A673 (cell line): Measurements from ENCODE around the gene ROR1.

ENCODE experiments used
- EZH2 ChIP-seq: fragments of 200-600 bp; sonication (generic); IDR thresholded peaks from 2 replicates; pipeline ENCODE4 v1.6.1; 2017; ENCODE audit warnings: borderline replicate concordance, low read depth, mild to moderate bottlenecking, mixed read lengths, antibody characterized with exemption, low read length; ENCODE audit not compliant: poor library complexity, severe bottlenecking
- TF ChIP-seq, protein P1 (sequence below): fragments of 300-800, 200-600 bp; sonication (generic); conservative IDR thresholded peaks from 2 replicates; pipeline ENCODE4 v1.5.1; 2017; ENCODE audit warnings: low read depth, mild to moderate bottlenecking, antibody characterized with exemption, low read length, moderate library complexity, mixed read lengths

DNA sequence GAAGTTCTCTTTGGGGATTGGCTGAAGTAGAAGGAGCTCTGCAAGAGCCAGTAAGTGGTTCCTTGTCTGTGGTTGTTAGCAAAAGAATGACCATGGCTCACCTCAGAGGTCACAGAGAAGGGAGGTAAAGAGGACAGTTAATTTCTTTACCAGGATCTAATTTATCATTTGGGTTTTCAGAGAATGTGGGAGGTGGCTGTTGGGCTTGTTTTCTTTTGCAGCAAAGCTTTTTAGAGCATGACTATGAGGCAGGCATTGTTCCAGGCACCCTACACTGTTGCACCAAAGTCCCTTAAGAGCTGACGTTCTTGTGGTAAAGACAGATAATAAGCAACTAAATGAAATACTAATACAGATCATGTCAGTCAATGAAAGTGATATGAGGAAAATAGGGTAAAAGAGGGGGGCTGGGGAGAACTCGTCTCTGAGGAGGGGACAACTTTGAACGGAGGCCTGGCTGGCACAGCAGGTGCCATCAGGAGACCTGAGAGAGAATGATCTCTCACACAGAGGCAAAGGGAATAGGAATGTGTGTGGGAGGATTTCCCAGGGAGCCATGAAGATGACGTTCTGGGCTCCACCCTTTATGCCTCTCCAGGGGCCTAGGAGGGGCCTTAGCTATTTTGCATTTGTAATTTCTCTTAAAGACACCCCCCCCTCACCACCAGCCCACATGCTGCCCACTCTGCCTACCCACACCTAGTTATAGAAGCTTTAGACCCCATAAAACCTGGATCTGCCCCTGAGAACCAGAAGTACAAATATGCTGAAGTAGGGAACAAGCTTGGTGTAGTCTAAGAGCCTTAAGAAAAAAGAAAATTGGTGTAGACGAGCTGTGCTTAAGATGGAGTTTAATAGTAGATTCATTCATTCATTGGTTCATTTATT lies 177.5 kb downstream of the ROR1 start:
- TF ChIP-seq, protein P1, sequence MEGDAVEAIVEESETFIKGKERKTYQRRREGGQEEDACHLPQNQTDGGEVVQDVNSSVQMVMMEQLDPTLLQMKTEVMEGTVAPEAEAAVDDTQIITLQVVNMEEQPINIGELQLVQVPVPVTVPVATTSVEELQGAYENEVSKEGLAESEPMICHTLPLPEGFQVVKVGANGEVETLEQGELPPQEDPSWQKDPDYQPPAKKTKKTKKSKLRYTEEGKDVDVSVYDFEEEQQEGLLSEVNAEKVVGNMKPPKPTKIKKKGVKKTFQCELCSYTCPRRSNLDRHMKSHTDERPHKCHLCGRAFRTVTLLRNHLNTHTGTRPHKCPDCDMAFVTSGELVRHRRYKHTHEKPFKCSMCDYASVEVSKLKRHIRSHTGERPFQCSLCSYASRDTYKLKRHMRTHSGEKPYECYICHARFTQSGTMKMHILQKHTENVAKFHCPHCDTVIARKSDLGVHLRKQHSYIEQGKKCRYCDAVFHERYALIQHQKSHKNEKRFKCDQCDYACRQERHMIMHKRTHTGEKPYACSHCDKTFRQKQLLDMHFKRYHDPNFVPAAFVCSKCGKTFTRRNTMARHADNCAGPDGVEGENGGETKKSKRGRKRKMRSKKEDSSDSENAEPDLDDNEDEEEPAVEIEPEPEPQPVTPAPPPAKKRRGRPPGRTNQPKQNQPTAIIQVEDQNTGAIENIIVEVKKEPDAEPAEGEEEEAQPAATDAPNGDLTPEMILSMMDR, result no peak
- no peak for TF ChIP-seq EZH2
